ENCODE results near the gene APLP1.
"Not testable (repeated sequence)": the region's sequence is repeated elsewhere in the genome, so short reads cannot be mapped to it uniquely, and the experiment has no call there.

Gene APLP1

DNA sequence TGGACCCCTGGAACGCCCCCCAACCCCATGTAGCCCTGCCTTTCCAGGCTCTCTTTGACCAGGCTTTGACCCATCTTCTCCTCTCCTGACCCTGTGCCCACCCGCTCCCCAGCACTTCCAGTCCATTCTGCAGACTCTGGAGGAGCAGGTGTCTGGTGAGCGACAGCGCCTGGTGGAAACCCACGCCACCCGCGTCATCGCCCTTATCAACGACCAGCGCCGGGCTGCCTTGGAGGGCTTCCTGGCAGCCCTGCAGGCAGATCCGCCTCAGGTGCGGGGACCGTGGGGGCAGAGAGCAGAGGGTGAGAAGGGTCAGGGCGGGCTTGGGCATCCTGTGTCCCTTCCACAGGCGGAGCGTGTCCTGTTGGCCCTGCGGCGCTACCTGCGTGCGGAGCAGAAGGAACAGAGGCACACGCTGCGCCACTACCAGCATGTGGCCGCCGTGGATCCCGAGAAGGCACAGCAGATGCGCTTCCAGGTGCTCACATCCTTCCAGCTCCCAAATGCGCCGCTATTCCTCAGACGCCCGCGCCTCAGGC, 6.1 kb downstream of the APLP1 start:
- no peak for DNase-seq (ENCODE audit: low read depth, low spot score)

GRCh38 chr19:35879068-35879467, 10.7 kb downstream of the APLP1 start:
- no peak for DNase-seq (ENCODE audit: low read depth, low spot score)
- no peak overlapping the region for H3K27ac ChIP-seq

More for the DNA sequence above, 6.1 kb downstream of the APLP1 start:
- H3K27ac ChIP-seq, result no peak overlapping the region

GRCh38 chr19:35879770-35880317, 11.5 kb downstream of the APLP1 start:
- no peak overlapping the region for H3K27ac ChIP-seq
- peak; percentile 59 for DNase-seq (ENCODE audit: low read depth, low spot score)

DNA sequence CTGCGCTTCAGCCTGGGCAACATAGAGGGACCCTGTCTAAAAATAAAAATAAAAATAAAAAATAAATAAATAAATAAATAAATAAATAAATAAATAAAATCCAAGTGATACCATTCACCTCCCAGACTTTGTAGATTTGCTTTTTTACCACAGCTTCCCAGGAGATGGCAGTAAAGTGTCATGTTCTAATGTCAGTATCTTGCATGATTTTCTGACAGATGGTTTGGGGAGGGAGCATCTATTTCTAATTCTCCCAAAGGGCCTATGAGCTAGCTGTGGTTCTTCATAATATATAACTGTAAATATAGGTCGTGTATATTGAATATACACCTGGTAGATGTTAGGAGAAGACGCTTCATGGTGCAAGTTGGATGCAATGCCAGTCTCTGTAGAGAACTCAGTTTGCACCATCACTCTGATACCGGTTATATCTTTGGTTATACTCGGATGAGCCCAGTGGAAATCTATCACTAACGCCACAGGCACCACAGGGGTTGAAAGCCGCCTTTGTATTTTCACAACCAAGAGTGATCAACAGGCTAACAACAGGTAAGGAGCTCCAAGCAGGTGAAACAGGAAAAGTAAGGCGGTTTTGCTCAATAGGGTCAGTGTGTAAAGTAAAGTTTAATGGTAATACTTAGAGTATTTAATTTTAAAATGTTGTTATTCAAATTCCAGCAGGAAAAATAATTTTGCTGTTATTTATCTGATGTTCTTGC, 13.9 kb downstream of the APLP1 start:
- H3K27ac ChIP-seq, result no peak overlapping the region
- DNase-seq (ENCODE audit: low read depth, low spot score), result peak; percentile 27

DNA sequence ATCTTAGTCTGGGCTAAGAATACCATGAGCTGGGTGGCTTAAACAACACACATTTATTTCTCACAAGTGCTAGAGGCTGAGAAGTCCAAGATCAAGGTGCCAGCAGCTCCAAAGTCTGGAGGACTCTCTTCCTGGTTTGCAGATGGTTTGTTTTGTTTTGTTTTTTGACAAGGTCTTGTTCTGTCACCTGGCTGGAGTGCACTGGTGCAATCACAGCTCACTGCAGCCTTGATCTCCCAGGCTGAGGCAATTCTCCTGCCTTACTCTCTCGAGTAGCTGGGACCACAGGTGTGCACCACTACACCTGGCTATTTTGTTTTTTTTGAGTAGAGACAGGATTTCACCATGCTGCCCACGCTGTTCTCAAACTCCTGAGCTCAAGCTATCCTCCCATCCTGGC, 15.5 kb downstream of the APLP1 start:
- no peak overlapping the region for H3K27ac ChIP-seq
- DNase-seq (ENCODE audit: low read depth, low spot score), result no peak

DNA sequence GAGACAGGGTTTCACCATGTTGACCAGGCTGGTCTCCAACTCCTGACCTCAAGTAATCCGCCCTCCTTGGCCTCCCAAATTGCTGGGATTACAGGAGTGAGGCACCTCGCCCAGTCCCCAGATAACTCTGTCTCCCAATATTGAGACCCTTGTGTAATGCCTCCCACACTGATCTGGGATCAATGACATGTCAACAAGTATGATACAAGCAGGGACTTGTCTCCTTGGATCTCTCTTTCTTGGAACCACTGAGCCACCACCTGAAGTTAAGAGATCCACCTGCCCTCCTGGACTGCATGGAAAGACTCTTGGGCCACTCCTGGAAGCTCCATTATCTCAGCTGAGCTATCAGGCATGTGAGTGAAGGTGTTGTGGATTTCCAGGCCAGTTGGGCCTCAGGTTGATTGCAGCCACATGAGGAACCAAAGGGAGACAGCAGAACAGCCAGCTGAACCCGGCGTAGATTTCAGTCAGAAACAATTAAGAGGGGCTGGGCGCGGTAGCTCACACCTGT, 16.9 kb downstream of the APLP1 start:
- H3K27ac ChIP-seq, result no peak overlapping the region
- no peak for DNase-seq (ENCODE audit: low read depth, low spot score)

DNA sequence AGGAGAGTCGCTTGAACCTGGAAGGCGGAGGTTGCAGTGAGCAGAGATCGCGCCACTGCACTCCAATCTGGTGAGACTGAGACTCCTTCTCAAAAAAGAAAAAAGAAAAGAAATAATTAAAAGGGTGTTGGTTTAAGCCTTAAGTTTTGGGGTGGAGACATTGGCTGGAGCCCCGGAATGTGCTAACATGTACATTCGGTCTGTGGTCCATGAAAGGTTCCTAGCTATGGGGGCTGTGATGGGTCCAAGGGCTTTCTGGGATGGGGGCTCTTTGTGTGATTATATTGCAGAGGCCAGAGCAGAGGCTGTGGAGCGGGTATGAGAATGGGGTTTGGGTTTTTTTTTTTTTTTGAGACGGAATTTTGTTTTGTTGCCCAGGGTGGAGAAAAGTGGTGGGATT, 17.5 kb downstream of the APLP1 start:
- no peak for DNase-seq (ENCODE audit: low read depth, low spot score)
- no peak overlapping the region for H3K27ac ChIP-seq

GRCh38 chr19:35887197-35887596, 18.8 kb downstream of the APLP1 start:
- DNase-seq (ENCODE audit: low read depth, low spot score), result no peak

DNA sequence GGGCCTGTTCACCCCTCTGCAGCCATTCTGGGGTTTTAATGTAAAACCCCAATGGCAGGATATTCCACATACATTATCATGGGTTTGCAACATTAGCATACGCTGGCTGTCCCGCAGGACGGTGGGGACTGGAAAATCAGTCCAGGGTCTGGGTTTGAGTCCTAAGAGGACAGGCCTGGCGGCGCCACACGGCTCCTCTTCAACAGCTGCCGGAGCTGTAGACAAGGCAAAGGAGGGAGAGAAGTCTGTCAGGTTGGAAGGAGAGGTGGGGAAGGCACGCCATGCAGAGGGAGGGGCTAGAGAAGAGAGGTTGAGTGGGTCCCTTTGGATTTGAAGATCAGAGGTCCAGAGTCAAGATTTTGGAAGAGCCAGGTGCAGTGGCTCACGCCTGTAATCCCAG, 20.0 kb downstream of the APLP1 start:
- no peak overlapping the region for H3K27ac ChIP-seq
- no peak for DNase-seq (ENCODE audit: low read depth, low spot score)

More at GRCh38 chr19:35887197-35887596, 18.8 kb downstream of the APLP1 start:
- no peak overlapping the region for H3K27ac ChIP-seq

- H3K27ac ChIP-seq, result no peak overlapping the region
- DNase-seq (ENCODE audit: low read depth, low spot score), result no peak
Measured at GRCh38 chr19:35889370-35890112, 21.2 kb downstream of the APLP1 start.

- no peak for DNase-seq (ENCODE audit: low read depth, low spot score)
- H3K27ac ChIP-seq, result no peak overlapping the region
Measured at GRCh38 chr19:35890113-35890650, 21.8 kb downstream of the APLP1 start.

DNA sequence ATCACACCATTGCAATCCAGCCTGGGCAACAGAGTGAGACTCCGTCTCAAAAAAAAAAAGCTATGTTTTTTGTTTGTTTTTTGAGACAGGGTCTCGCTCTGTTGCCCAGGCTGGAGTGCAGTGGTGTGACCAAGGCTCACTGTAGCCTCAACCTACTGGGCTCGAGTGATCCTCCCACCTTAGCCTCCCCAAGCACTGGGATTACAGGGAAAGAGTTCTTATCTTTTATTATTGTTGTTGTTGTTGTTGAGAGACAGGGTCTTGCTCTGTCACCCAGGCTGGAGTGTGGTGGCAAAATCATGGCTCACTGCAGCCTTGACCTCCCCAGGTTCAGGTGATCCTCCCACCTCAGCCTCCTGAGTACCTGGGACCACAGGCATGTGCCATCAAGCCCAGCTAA, 23.4 kb downstream of the APLP1 start:
- DNase-seq (ENCODE audit: low read depth, low spot score); H3K27ac ChIP-seq: not testable (repeated sequence)

GRCh38 chr19:35894342-35894741, 26.0 kb downstream of the APLP1 start:
- no peak overlapping the region for H3K27ac ChIP-seq
- no peak for DNase-seq (ENCODE audit: low read depth, low spot score)

DNA sequence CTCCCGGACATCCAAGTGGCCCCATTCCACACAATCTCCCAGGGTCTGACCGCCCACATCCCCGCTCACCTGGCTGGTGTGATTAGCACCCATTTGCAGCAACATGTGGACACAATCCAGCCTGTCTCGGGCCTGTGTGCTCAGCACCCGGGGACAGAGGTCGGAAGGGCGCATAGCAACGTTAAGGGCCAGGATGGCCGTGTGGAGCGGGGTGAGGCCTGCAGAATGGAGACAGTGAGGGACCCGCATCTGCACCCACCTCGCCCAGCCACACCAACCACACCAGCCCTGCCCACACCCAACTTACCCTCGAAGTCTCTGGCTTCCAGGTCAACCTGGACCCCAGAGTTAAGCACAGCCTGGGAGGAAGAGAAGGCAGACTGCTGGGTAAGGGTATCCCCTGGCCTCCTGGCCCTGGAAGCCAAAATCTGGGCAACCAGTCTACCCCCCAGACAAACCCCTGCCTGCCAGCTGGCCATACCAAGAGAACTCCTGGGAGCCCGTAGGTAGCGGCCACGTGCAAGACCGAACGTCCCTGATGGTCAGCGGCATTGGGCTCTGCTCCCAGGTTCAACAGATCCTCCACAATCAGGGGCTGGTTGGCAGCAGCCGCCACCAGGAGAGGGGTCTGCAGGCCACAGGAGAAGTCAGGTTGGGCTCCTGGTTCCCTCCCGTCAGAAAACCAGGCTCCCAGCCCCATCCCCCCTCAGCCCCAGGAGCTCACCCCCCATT, 27.7 kb downstream of the APLP1 start:
- DNase-seq (ENCODE audit: low read depth, low spot score), result no peak
- H3K27ac ChIP-seq, result no peak overlapping the region

DNA sequence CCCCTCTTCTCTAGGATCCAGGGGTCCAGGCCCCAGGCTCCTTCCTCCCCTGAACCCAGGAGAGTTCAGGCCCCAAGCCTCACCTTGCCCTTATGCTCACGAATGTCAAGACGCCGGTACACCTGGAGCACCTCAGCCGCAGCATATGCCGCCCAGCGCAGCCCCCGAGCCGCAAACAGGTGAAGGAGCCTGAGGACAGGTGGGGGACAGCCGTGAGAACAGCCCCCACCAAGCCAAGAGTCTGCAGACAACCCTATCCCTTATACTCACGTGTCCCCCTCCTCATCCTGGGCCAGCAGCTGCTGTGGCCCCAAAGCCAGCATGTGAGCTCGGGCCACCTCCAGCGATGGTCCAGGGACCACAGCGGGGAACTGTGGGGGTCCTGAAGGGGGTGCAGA, 28.3 kb downstream of the APLP1 start:
- H3K27ac ChIP-seq, result no peak overlapping the region
- no peak for DNase-seq (ENCODE audit: low read depth, low spot score)

GRCh38 chr19:35897706-35898451, 29.5 kb downstream of the APLP1 start:
- no peak for DNase-seq (ENCODE audit: low read depth, low spot score)
- H3K27ac ChIP-seq, result peak overlapping the region; percentile 87

DNA sequence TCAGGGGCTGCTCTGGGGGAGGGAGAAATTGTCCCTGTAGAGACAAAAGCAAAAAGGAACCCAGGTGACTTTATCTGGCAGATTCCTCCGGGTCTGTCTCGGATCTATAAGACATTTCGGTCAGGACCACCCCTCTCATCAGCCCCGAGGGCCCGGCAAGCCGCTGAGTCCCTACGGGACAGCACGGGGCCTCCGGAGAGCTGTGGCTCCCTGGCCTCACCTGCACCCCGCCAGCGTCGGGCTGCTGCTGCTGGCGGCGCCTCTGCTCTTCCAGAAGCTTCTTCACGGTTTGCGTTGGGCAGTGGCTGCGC, 30.1 kb downstream of the APLP1 start:
- DNase-seq (ENCODE audit: low read depth, low spot score), result no peak
- peak overlapping the region; percentile 87 for H3K27ac ChIP-seq

GRCh38 chr19:35899547-35900214, 31.3 kb downstream of the APLP1 start:
- no peak for DNase-seq (ENCODE audit: low read depth, low spot score)
- H3K27ac ChIP-seq, result peak overlapping the region; percentile 87

DNA sequence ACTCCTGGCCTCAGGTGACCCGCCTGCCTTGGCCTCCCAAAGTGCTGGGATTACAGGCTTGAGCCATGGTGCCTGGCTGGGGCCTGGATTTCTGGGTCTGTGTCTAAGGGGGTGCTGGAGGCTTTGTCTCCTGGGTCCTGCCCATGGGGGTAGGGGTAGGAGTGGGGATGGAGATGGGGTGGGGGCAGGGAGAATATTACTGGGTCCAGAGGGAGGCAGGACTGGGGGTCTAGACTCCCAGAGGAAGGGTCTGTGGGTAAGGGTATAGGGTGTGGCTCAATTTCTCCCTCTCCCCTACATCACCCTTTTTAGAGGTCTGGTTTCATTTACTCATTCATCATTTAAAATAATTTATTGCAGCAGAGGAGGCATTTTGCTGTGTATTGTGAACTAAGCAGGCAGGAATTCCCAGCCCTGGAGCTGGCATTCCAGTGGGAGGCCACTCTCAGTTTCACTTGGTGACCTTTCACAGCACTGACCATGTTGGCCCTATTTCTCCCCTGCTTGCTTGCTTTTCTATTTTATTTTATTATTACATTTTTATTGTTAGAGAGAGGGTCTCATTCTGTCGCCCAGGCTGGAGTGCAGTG, 32.8 kb downstream of the APLP1 start:
- DNase-seq (ENCODE audit: low read depth, low spot score), result no peak
- H3K27ac ChIP-seq, result peak overlapping the region; percentile 87
